Transverse colon (tissue), 4 donors: ENCODE data around the gene TDP2. TPM values are rescaled to one million over a fixed set of nuclear protein-coding genes. Genes with fewer than 3 reads are reported as not detected.

ENCODE experiments used
- DNase-seq: peaks from one replicate; pipeline ENCODE4 v3.0.0-alpha.2; 2019
- H3K27ac ChIP-seq, 4 donors: fragments of 200-600 bp; sonication (generic); 2 replicates each; pipeline ENCODE4 v1.5.1; 2016 to 2018; ENCODE audit warnings: inconsistent platforms in 4 of 4
- H3K27me3 ChIP-seq: fragments of 200-600 bp; sonication (generic); 2 replicates; pipeline ENCODE4 v1.5.1; 2017; ENCODE audit warnings: inconsistent platforms
- H3K36me3 ChIP-seq, 4 donors: fragments of 200-600 bp; sonication (generic); 2 replicates each; pipeline ENCODE4 v1.5.1; 2017 to 2019; ENCODE audit warnings: inconsistent platforms in 4 of 4
- H3K4me1 ChIP-seq, 4 donors: fragments of 200-600 bp; sonication (generic); 2 replicates each; pipeline ENCODE4 v1.5.1; 2017 to 2020; ENCODE audit warnings: inconsistent platforms in 4 of 4
- H3K4me3 ChIP-seq, 4 donors: fragments of 200-600 bp; sonication (generic); 1 replicate in 1 of 4; 2 replicates in 3 of 4; pipeline versions ENCODE4 v1.5.1 to v1.6.1; 2017 to 2019; ENCODE audit warnings: inconsistent platforms in 4 of 4
- H3K9me3 ChIP-seq, 2 donors: fragments of 200-600 bp; sonication (generic); 2 replicates each; pipeline ENCODE4 v1.5.1; 2017 to 2019; ENCODE audit warnings: inconsistent platforms in 2 of 2
- EP300 ChIP-seq: sonication (generic); formaldehyde crosslinking; IDR thresholded peaks from one replicate; pipeline ENCODE4 v1.6.1; 2017; ENCODE audit warnings: antibody characterized with exemption, low read depth
- POLR2A ChIP-seq: fragments of 450-650 bp; IDR thresholded peaks from one replicate; pipeline ENCODE4 v1.6.1; 2016; ENCODE audit warnings: antibody characterized with exemption, mild to moderate bottlenecking, moderate library complexity
- POLR2AphosphoS5 ChIP-seq, 3 donors: sonication (generic); formaldehyde crosslinking; IDR thresholded peaks; one replicate each; pipeline ENCODE4 v1.6.1; 2016; ENCODE audit warnings: antibody characterized with exemption in 3 of 3
- WGBS, 2 donors: methylation state at CpG; one replicate each; pipeline ENCODE4 v1.1.5; 2018; ENCODE audit warnings: low coverage in 1 of 2; 5-methylcytosine and 5-hydroxymethylcytosine counted together
- in situ Hi-C, 4 donors: fragments of 200-750 bp; cut with MboI; loops; one replicate each; pipeline versions ENCODE4 v1.15.0 to v1.15.1; 2017; ENCODE audit warnings: low sequenced_read_pairs in 3 of 4, low pct_ligation_motif_present in 1 of 4, low pct_unique_long_range_greater_than_20kb in 1 of 4
- intact Hi-C: fragments of 100-400 bp; cut with DNase I; formaldehyde crosslinking; loops from one replicate; pipeline ENCODE4 v1.15.1; 2023; ENCODE audit warnings: low total_unique reads
- total RNA-seq, 4 donors: library from RNA; depleted of rRNA; stranded (reverse); fragments of >200 nt; gene quantifications; one replicate each; pipeline ENCODE4 v1.1.0, GENCODE V29; 2016
- TF ChIP-seq, protein P1 (sequence below), 5 experiments: fragments of 200-600 bp in 3 of 5; fragments of 450-650 bp in 2 of 5; sonication (generic) in 3 of 5; IDR thresholded peaks; 1 replicate in 2 of 5; 2 replicates in 3 of 5; pipeline ENCODE4 v1.5.1; 2016 to 2017; ENCODE audit warnings: antibody characterized with exemption in 5 of 5, inconsistent platforms in 3 of 5, mild to moderate bottlenecking in 2 of 5, moderate library complexity in 1 of 5

TDP2 gene
- total RNA-seq, 4 donors from 2014 or later: 48.4 to 292 (median 151) TPM

DNA sequence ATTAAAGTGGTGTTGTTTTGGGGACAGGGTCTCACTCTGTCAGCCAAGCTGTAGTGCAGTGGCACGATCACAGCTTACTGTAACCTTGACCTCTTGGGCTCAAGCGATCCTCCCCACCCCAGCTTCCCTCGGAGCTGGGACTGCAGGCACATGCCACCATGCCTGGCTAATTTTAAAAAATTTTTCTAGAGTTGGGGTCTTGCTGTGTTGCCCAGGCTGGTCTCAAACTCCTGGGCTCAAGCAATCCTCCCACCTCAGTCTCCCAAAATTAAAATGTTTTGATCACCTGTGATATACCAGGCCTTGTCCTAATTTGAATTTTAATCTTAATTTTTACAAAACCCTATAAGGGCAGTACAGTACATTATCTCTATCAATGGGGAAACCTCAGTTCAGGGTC is 25.7 kb upstream of the TDP2 start:
- TF ChIP-seq, protein P1, sequence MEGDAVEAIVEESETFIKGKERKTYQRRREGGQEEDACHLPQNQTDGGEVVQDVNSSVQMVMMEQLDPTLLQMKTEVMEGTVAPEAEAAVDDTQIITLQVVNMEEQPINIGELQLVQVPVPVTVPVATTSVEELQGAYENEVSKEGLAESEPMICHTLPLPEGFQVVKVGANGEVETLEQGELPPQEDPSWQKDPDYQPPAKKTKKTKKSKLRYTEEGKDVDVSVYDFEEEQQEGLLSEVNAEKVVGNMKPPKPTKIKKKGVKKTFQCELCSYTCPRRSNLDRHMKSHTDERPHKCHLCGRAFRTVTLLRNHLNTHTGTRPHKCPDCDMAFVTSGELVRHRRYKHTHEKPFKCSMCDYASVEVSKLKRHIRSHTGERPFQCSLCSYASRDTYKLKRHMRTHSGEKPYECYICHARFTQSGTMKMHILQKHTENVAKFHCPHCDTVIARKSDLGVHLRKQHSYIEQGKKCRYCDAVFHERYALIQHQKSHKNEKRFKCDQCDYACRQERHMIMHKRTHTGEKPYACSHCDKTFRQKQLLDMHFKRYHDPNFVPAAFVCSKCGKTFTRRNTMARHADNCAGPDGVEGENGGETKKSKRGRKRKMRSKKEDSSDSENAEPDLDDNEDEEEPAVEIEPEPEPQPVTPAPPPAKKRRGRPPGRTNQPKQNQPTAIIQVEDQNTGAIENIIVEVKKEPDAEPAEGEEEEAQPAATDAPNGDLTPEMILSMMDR (IDR thresholded peaks at IDR 0.05): no peak
- TF ChIP-seq EP300 (no peak), POLR2AphosphoS5 (IDR thresholded peaks at IDR 0.05) (no peak), POLR2A (no peak)
- WGBS, 2 donors: 100% methylated on average over 3 of the region's 3 CpGs; no CpG with 5 or more reads in 1 of the 2 donors
- Histone ChIP-seq H3K36me3 (no peaks in the 10 kb centered on the region), H3K27me3 (no peaks in the 10 kb centered on the region), H3K27ac (no peak overlapping the region), H3K4me1 (peaks cover 0 to 3% (median 0%) of the 10 kb centered on the region in 4 donors), H3K4me3 (no peak overlapping the region), H3K9me3 (no peaks in the 10 kb centered on the region)
- intact Hi-C loops (no loop called here), in situ Hi-C loops (loop anchor here in 3 of 4 donors (5.0 to 25.0 kb wide), 4 partner anchors 110 to 255 kb away; no protein-coding TSS in a partner anchor)
- no peak for DNase-seq

DNA sequence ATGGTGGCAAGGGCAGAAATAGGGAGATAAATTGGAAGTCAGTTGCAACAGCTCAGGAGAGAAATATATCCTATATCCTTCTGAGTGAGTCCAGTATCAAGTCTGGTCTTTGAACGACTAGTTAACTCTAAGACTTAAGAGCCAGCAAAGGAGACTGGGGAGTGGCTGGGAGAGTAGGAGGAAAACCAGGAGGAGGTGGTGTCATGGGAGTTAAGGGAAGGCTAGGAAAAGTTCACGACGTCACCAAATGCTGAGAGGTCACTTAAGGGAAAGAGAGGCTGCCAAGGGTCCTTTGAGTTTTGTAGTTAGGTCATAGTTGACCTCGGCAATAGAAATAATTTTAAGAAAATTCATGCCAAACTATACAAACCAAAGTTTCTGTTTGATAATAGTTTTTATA is 25.3 kb upstream of the TDP2 start:
- Histone ChIP-seq H3K36me3 (no peaks in the 10 kb centered on the region), H3K27me3 (no peaks in the 10 kb centered on the region), H3K4me3 (no peak overlapping the region), H3K27ac (no peak overlapping the region), H3K4me1 (peaks cover 0 to 3% (median 0%) of the 10 kb centered on the region in 4 donors), H3K9me3 (no peaks in the 10 kb centered on the region)
- in situ Hi-C loops: loop anchor here in 3 of 4 donors (5.0 to 25.0 kb wide), 4 partner anchors 110 to 255 kb away; no protein-coding TSS in a partner anchor
- intact Hi-C loops: no loop called here
- WGBS, 2 donors: 70 to 72% methylated on average over 4 of the region's 4 CpGs
- TF ChIP-seq POLR2AphosphoS5 (IDR thresholded peaks at IDR 0.05) (no peak), EP300 (no peak), POLR2A (no peak)
- TF ChIP-seq, protein P1 (IDR thresholded peaks at IDR 0.05): no peak
- DNase-seq: no peak

DNA sequence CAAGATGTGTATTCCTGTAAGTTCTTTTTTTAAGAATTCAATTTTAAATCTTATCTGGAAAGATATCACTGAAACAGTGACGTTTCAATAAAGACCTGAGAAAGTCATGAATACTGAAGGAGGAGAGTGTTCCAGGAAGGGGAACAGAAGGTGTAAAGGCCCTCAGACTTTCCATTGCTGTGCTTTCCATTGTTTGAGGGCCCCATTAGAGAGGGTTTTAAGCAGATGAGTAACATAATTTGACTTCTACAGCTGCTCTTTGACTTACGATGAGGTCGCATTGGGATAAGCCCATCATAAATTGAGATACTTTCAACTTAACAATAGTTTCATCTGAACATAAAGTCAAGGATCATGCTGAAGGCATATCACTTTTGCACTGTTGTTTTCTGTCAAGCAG is 24.9 kb upstream of the TDP2 start:
- Histone ChIP-seq H3K4me1 (peaks cover 0 to 3% (median 0%) of the 10 kb centered on the region in 4 donors), H3K27me3 (no peaks in the 10 kb centered on the region), H3K36me3 (no peaks in the 10 kb centered on the region), H3K27ac (no peak overlapping the region), H3K9me3 (no peaks in the 10 kb centered on the region), H3K4me3 (no peak overlapping the region)
- TF ChIP-seq POLR2AphosphoS5 (IDR thresholded peaks at IDR 0.05) (no peak), POLR2A (no peak), EP300 (no peak)
- TF ChIP-seq, protein P1 (IDR thresholded peaks at IDR 0.05): no peak
- intact Hi-C loops (no loop called here), in situ Hi-C loops (loop anchor here in 3 of 4 donors (5.0 to 25.0 kb wide), 4 partner anchors 109 to 254 kb away; no protein-coding TSS in a partner anchor)
- no peak for DNase-seq
- WGBS, 2 donors: 88 to 96% methylated on average over 3 of the region's 3 CpGs

DNA sequence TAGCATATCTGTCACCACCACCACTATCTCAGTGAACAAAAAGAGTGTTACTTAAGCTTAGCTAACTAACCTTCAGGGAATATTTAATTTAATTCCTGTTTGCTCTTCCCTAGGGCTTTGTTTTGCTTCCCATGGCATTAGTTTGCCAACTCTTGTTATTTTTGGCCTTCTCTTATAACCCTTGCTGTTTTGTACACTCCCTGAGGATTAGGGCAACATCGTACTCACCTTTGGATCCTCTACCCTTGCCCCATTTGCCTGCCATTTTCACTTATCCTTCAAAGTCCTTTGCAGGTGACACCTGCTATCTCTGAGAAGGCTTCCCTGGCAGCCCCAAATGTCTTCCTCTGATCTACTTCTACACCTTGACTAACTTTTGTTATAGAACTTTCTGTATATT is 23.9 kb upstream of the TDP2 start:
- no peaks in the 10 kb centered on the region for H3K9me3 ChIP-seq
- in situ Hi-C loops: loop anchor here in 3 of 4 donors (5.0 to 25.0 kb wide), 4 partner anchors 108 to 253 kb away; no protein-coding TSS in a partner anchor
- 43 to 75% methylated on average over 1 of the region's 1 CpG for WGBS, 2 donors
- H3K27me3 ChIP-seq: no peaks in the 10 kb centered on the region
- intact Hi-C loops: no loop called here
- H3K27ac ChIP-seq: no peak overlapping the region
- H3K4me1 ChIP-seq: peaks cover 0 to 3% (median 0%) of the 10 kb centered on the region in 4 donors
- TF ChIP-seq EP300 (no peak), POLR2AphosphoS5 (IDR thresholded peaks at IDR 0.05) (no peak), POLR2A (no peak)
- TF ChIP-seq, protein P1 (IDR thresholded peaks at IDR 0.05): no peak
- H3K4me3 ChIP-seq: no peak overlapping the region
- DNase-seq: no peak
- no peaks in the 10 kb centered on the region for H3K36me3 ChIP-seq
